ENCODE results near the gene SCAPER. TPM values are rescaled to one million over a fixed set of nuclear protein-coding genes. Genes with fewer than 3 reads are reported as not detected.
"Not testable (repeated sequence)": the region's sequence is repeated elsewhere in the genome, so short reads cannot be mapped to it uniquely, and the experiment has no call there.

Gene SCAPER
- total RNA-seq, 6 donors from 2014 or later = 14.4 to 67.1 (median 27.6) TPM

- no peak overlapping the region for H3K27ac ChIP-seq
- H3K4me1 ChIP-seq = no peaks in the 10 kb centered on the region
- no peaks in the 10 kb centered on the region for H3K27me3 ChIP-seq
- ATAC-seq (ENCODE audit: low FRiP score in 2 of 2) (no peak), DNase-seq (no peak)
- H3K4me3 ChIP-seq = no peak overlapping the region
- 61 to 82% methylated on average over 2 of the region's 2 CpGs for WGBS, 2 donors
- no peaks in the 10 kb centered on the region for H3K9me3 ChIP-seq
- no peak for TF ChIP-seq POLR2A (IDR thresholded peaks at IDR 0.05)
- no peak for TF ChIP-seq POLR2AphosphoS5 (IDR thresholded peaks at IDR 0.05)
- TF ChIP-seq EP300 (IDR thresholded peaks at IDR 0.05) = no peak
- TF ChIP-seq CTCF (IDR thresholded peaks at IDR 0.05) = no peak
- no peaks in the 10 kb centered on the region for H3K36me3 ChIP-seq
Measured at GRCh38 chr15:76711351-76711827, 193.8 kb downstream of the SCAPER start.

- peaks cover 0 to 36% (median 16%) of the 10 kb centered on the region in 4 donors for H3K36me3 ChIP-seq
- ATAC-seq (ENCODE audit: low FRiP score in 2 of 2) = not testable (repeated sequence)
- 97 to 100% methylated on average over 1 of the region's 1 CpG for WGBS, 2 donors
Measured at GRCh38 chr15:76704032-76704431, 201.1 kb downstream of the SCAPER start.

GRCh38 chr15:76696840-76697239 lies 208.3 kb downstream of the SCAPER start:
- Histone ChIP-seq H3K4me1 (no peaks in the 10 kb centered on the region), H3K27ac (no peak overlapping the region), H3K27me3 (no peaks in the 10 kb centered on the region), H3K36me3 (peaks cover 0 to 29% (median 12%) of the 10 kb centered on the region in 4 donors), H3K4me3 (no peak overlapping the region), H3K9me3 (no peaks in the 10 kb centered on the region)
- TF ChIP-seq CTCF (IDR thresholded peaks at IDR 0.05) (no peak), EP300 (IDR thresholded peaks at IDR 0.05) (no peak), POLR2A (IDR thresholded peaks at IDR 0.05) (no peak), POLR2AphosphoS5 (IDR thresholded peaks at IDR 0.05) (no peak)
- ATAC-seq (ENCODE audit: low FRiP score in 2 of 2) (no peak), DNase-seq (no peak)

More at GRCh38 chr15:76704032-76704431, 201.1 kb downstream of the SCAPER start:
- not testable (repeated sequence) for H3K4me1 ChIP-seq, H3K9me3 ChIP-seq, DNase-seq, H3K27ac ChIP-seq, H3K4me3 ChIP-seq, H3K27me3 ChIP-seq

- H3K27ac ChIP-seq; DNase-seq; H3K4me3 ChIP-seq; H3K36me3 ChIP-seq; H3K27me3 ChIP-seq; ATAC-seq (ENCODE audit: low FRiP score in 2 of 2); H3K4me1 ChIP-seq; H3K9me3 ChIP-seq: not testable (repeated sequence)
- 96% methylated on average over 1 of the region's 1 CpG for WGBS, 2 donors
Measured at GRCh38 chr15:76692546-76692945, 212.6 kb downstream of the SCAPER start.

GRCh38 chr15:76687592-76687991 lies 217.5 kb downstream of the SCAPER start:
- not testable (repeated sequence) for H3K27me3 ChIP-seq; H3K36me3 ChIP-seq; H3K4me3 ChIP-seq; H3K4me1 ChIP-seq; H3K27ac ChIP-seq; H3K9me3 ChIP-seq; DNase-seq; ATAC-seq (ENCODE audit: low FRiP score in 2 of 2)
- WGBS, 2 donors = 96 to 99% methylated on average over 4 of the region's 4 CpGs

GRCh38 chr15:76684002-76684401 lies 221.1 kb downstream of the SCAPER start:
- ATAC-seq (ENCODE audit: low FRiP score in 2 of 2) (no peak), DNase-seq (no peak)
- no peaks in the 10 kb centered on the region for H3K36me3 ChIP-seq
- H3K4me1 ChIP-seq = no peaks in the 10 kb centered on the region
- no peak overlapping the region for H3K4me3 ChIP-seq
- TF ChIP-seq POLR2A (IDR thresholded peaks at IDR 0.05) = no peak
- TF ChIP-seq POLR2AphosphoS5 (IDR thresholded peaks at IDR 0.05) = no peak
- TF ChIP-seq CTCF (IDR thresholded peaks at IDR 0.05) = no peak
- TF ChIP-seq EP300 (IDR thresholded peaks at IDR 0.05) = no peak
- no peaks in the 10 kb centered on the region for H3K9me3 ChIP-seq
- no peaks in the 10 kb centered on the region for H3K27me3 ChIP-seq
- H3K27ac ChIP-seq = no peak overlapping the region
- 98 to 100% methylated on average over 2 of the region's 2 CpGs for WGBS, 2 donors

Measured in upper lobe of left lung (tissue), 6 donors.